Heart left ventricle (tissue), 13 donors: ENCODE measurements around the gene APCDD1.

ENCODE experiments used
- POLR2A ChIP-seq, 2 donors: fragments of 450-650 bp; IDR thresholded peaks; one replicate each; pipeline ENCODE4 v1.6.1; 2017; ENCODE audit warnings: antibody characterized with exemption in 2 of 2, mild to moderate bottlenecking in 2 of 2, moderate library complexity in 2 of 2
- TF ChIP-seq, protein P1 (sequence below), 12 donors: fragments of 200-600 bp; sonication (generic) in 4 of 12; IDR thresholded peaks; one replicate each; pipeline versions ENCODE4 v1.5.0 to v1.8.0; 2018 to 2022; ENCODE audit warnings: antibody characterized with exemption in 12 of 12, mild to moderate bottlenecking in 5 of 12
- donor health status: ischemic (EF 13 %, LVEDD 7.1; RV severe dilation, severe dysfunction).
- donor health status: DM: no; HTN: yes; CAD: no.
- donor health status: DM: no; HTN: no; CAD: no.
- donor health status: ischemic (EF 25% LVEDD 6.9; RV normal size, moderate dysfunction).
- donor health status: ischemic (EF 25% LVEDD 5.7; RV mildly dilated, moderate dysfunction).
- donor health status: ischemic (EF 35%, LVEDD 5.7; RV mildly dilated, moderate dysfunction).
- donor health status: nonischemic (EF 11% LVEDD 7.7; RV severe dilation, severe dysfunction).
- donor health status: DM: yes; HTN: yes; CAD: no.
- donor health status: PGD.
- donor health status: ischemic (EF 29% LVEDD 5.4; RV normal size, mild dysfunction).
- donor health status: nonischemic (EF 23%, LVEDD 6.1; RV moderate dilation, normal function).

DNA sequence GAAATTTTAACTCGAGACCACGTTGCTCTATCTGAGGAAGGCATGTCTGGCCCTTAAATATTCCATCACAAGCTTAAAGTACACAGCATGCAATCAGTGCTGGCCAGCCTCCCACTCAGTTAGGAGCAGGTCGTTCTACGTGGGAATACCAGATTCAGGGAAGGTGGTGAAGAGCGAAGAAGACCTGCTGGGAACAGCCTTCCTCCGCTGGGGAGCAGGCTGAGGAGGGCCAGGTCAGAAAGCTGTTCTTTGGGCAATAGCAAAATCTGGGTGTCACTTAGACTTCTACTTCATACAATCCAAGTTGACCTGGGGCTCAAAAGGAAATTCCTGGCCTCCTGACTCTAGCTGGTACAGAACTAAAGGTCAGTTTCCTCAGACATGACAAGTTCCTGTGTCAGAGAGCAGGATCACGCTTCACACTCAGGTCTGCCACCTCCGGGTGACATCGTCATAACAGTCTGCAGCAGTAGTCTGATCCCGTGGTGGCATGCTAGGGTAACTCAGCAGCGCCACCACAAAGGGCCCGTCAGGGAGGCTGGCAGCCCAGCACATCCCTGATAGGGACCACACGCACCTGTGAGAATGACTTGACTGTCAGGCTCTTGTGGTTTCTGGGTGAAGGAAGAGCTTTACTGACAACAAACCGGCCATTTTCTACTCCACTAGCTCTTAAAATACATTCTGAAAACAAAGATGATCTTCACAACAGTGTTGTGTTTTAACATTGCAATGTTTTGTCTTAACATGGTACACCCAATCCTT lies 36.1 kb downstream of the APCDD1 start:
- TF ChIP-seq, protein P1, sequence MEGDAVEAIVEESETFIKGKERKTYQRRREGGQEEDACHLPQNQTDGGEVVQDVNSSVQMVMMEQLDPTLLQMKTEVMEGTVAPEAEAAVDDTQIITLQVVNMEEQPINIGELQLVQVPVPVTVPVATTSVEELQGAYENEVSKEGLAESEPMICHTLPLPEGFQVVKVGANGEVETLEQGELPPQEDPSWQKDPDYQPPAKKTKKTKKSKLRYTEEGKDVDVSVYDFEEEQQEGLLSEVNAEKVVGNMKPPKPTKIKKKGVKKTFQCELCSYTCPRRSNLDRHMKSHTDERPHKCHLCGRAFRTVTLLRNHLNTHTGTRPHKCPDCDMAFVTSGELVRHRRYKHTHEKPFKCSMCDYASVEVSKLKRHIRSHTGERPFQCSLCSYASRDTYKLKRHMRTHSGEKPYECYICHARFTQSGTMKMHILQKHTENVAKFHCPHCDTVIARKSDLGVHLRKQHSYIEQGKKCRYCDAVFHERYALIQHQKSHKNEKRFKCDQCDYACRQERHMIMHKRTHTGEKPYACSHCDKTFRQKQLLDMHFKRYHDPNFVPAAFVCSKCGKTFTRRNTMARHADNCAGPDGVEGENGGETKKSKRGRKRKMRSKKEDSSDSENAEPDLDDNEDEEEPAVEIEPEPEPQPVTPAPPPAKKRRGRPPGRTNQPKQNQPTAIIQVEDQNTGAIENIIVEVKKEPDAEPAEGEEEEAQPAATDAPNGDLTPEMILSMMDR (IDR thresholded peaks at IDR 0.05): peak in 6 of 12 donors; percentile 17 to 41 (median 26)
- no peak for TF ChIP-seq POLR2A (IDR thresholded peaks at IDR 0.05)
